T-helper 1 cell treated with Interleukin-12 subunit alpha and Interleukin-12 subunit beta and Interleukin-4 antibody, amounts not matched to agents 30 μg/mL and 1 μg/mL, for 36 hours (primary cell): ENCODE measurements around the gene IFT81.

Experiments used
- H3K27ac Mint-ChIP-seq: one replicate; pipeline ENCODE4 v1.8.0; 2021; ENCODE audit warnings: mild to moderate bottlenecking, mixed read lengths
- H3K27me3 Mint-ChIP-seq: one replicate; pipeline ENCODE4 v1.8.0; 2021; ENCODE audit warnings: low read depth, mixed read lengths
- H3K36me3 Mint-ChIP-seq: one replicate; pipeline ENCODE4 v1.8.0; 2021; ENCODE audit warnings: low read depth, mixed read lengths
- H3K4me1 Mint-ChIP-seq: one replicate; pipeline ENCODE4 v1.8.0; 2021; ENCODE audit warnings: low read depth, mixed read lengths
- H3K4me3 Mint-ChIP-seq: one replicate; pipeline ENCODE4 v1.8.0; 2021; ENCODE audit warnings: mild to moderate bottlenecking, moderate library complexity, mixed read lengths
- H3K9me3 Mint-ChIP-seq: one replicate; pipeline ENCODE4 v1.8.0; 2021; ENCODE audit warnings: mixed read lengths

IFT81 gene

GRCh38 chr12:110159671-110160245, 35.6 kb downstream of the IFT81 start:
- H3K27ac Mint-ChIP-seq = no peak overlapping the region
- H3K36me3 Mint-ChIP-seq = peaks cover 15% of the 10 kb centered on the region
- H3K4me3 Mint-ChIP-seq = no peak overlapping the region
- no peaks in the 10 kb centered on the region for H3K27me3 Mint-ChIP-seq
- H3K4me1 Mint-ChIP-seq = peaks cover 6% of the 10 kb centered on the region
- peaks cover 25% of the 10 kb centered on the region for H3K9me3 Mint-ChIP-seq

- Mint-ChIP-seq H3K27ac (no peak overlapping the region), H3K27me3 (peaks cover 4% of the 10 kb centered on the region), H3K36me3 (no peaks in the 10 kb centered on the region), H3K4me3 (no peak overlapping the region), H3K4me1 (no peaks in the 10 kb centered on the region), H3K9me3 (no peaks in the 10 kb centered on the region)
These were observed 41.5 kb downstream of the IFT81 start for GRCh38 chr12:110165540-110166159.

- Mint-ChIP-seq H3K36me3 (no peaks in the 10 kb centered on the region), H3K4me1 (no peaks in the 10 kb centered on the region), H3K4me3 (no peak overlapping the region), H3K9me3 (no peaks in the 10 kb centered on the region), H3K27ac (no peak overlapping the region), H3K27me3 (peaks cover 5% of the 10 kb centered on the region)
These were observed 44.7 kb downstream of the IFT81 start for GRCh38 chr12:110168732-110169455.

- Mint-ChIP-seq H3K9me3 (no peaks in the 10 kb centered on the region), H3K27ac (no peak overlapping the region), H3K4me1 (no peaks in the 10 kb centered on the region), H3K4me3 (no peak overlapping the region), H3K36me3 (no peaks in the 10 kb centered on the region), H3K27me3 (peaks cover 9% of the 10 kb centered on the region)
These were observed 46.5 kb downstream of the IFT81 start for GRCh38 chr12:110170535-110171185.

- H3K9me3 Mint-ChIP-seq = no peaks in the 10 kb centered on the region
- no peak overlapping the region for H3K27ac Mint-ChIP-seq
- H3K27me3 Mint-ChIP-seq = peaks cover 9% of the 10 kb centered on the region
- H3K4me1 Mint-ChIP-seq = no peaks in the 10 kb centered on the region
- no peaks in the 10 kb centered on the region for H3K36me3 Mint-ChIP-seq
- H3K4me3 Mint-ChIP-seq = no peak overlapping the region
These were observed 47.0 kb downstream of the IFT81 start for GRCh38 chr12:110171186-110171538.

GRCh38 chr12:110171636-110172035, 47.5 kb downstream of the IFT81 start:
- Mint-ChIP-seq H3K27me3 (peaks cover 9% of the 10 kb centered on the region), H3K4me1 (no peaks in the 10 kb centered on the region), H3K4me3 (no peak overlapping the region), H3K36me3 (no peaks in the 10 kb centered on the region), H3K27ac (no peak overlapping the region), H3K9me3 (no peaks in the 10 kb centered on the region)

- Mint-ChIP-seq H3K27ac (no peak overlapping the region), H3K9me3 (no peaks in the 10 kb centered on the region), H3K4me3 (no peak overlapping the region), H3K36me3 (no peaks in the 10 kb centered on the region), H3K4me1 (no peaks in the 10 kb centered on the region), H3K27me3 (peaks cover 9% of the 10 kb centered on the region)
These were observed 50.3 kb downstream of the IFT81 start for GRCh38 chr12:110174373-110174996.

- Mint-ChIP-seq H3K9me3 (no peaks in the 10 kb centered on the region), H3K27ac (no peak overlapping the region), H3K27me3 (peaks cover 9% of the 10 kb centered on the region), H3K36me3 (no peaks in the 10 kb centered on the region), H3K4me1 (no peaks in the 10 kb centered on the region), H3K4me3 (no peak overlapping the region)
These were observed 51.0 kb downstream of the IFT81 start for GRCh38 chr12:110175201-110175600.

- Mint-ChIP-seq H3K4me3 (no peak overlapping the region), H3K27me3 (peaks cover 8% of the 10 kb centered on the region), H3K9me3 (no peaks in the 10 kb centered on the region), H3K27ac (no peak overlapping the region), H3K4me1 (no peaks in the 10 kb centered on the region), H3K36me3 (no peaks in the 10 kb centered on the region)
These were observed 52.6 kb downstream of the IFT81 start for GRCh38 chr12:110176745-110177144.

GRCh38 chr12:110179291-110179690, 55.1 kb downstream of the IFT81 start:
- no peak overlapping the region for H3K4me3 Mint-ChIP-seq
- H3K27ac Mint-ChIP-seq = no peak overlapping the region
- H3K36me3 Mint-ChIP-seq = no peaks in the 10 kb centered on the region

GRCh38 chr12:110180591-110181005, 56.4 kb downstream of the IFT81 start:
- Mint-ChIP-seq H3K27me3 (peaks cover 3% of the 10 kb centered on the region), H3K27ac (no peak overlapping the region), H3K4me1 (no peaks in the 10 kb centered on the region), H3K9me3 (no peaks in the 10 kb centered on the region), H3K36me3 (no peaks in the 10 kb centered on the region), H3K4me3 (no peak overlapping the region)

More at GRCh38 chr12:110179291-110179690, 55.1 kb downstream of the IFT81 start:
- H3K9me3 Mint-ChIP-seq = no peaks in the 10 kb centered on the region
- peaks cover 8% of the 10 kb centered on the region for H3K27me3 Mint-ChIP-seq
- H3K4me1 Mint-ChIP-seq = no peaks in the 10 kb centered on the region

GRCh38 chr12:110182281-110182680, 58.1 kb downstream of the IFT81 start:
- Mint-ChIP-seq H3K27ac (no peak overlapping the region), H3K4me3 (no peak overlapping the region), H3K9me3 (peaks cover 14% of the 10 kb centered on the region), H3K4me1 (no peaks in the 10 kb centered on the region), H3K36me3 (peaks cover 5% of the 10 kb centered on the region), H3K27me3 (peaks cover 3% of the 10 kb centered on the region)

- Mint-ChIP-seq H3K4me3 (no peak overlapping the region), H3K36me3 (peaks cover 5% of the 10 kb centered on the region), H3K9me3 (peaks cover 16% of the 10 kb centered on the region), H3K27ac (no peak overlapping the region), H3K27me3 (peaks cover 3% of the 10 kb centered on the region), H3K4me1 (no peaks in the 10 kb centered on the region)
These were observed 59.2 kb downstream of the IFT81 start for GRCh38 chr12:110183386-110183785.

- H3K36me3 Mint-ChIP-seq = peaks cover 5% of the 10 kb centered on the region
- peaks cover 17% of the 10 kb centered on the region for H3K9me3 Mint-ChIP-seq
- no peak overlapping the region for H3K27ac Mint-ChIP-seq
- peaks cover 7% of the 10 kb centered on the region for H3K27me3 Mint-ChIP-seq
- no peaks in the 10 kb centered on the region for H3K4me1 Mint-ChIP-seq
- H3K4me3 Mint-ChIP-seq = no peak overlapping the region
These were observed 61.5 kb downstream of the IFT81 start for GRCh38 chr12:110185626-110186025.
